ENCODE measurements around the gene PGA4.

GRCh38 chr11:61194169-61194671, 27.9 kb upstream of the PGA4 start:
- no peak for TF ChIP-seq CTCF (conservative IDR thresholded peaks at IDR 0.05; ENCODE audit: low read depth, low read length)
- TF ChIP-seq EZH2 (IDR thresholded peaks at IDR 0.05; ENCODE audit: borderline replicate concordance, low read depth, low read length, poor library complexity, severe bottlenecking): no peak

Data from A673 (cell line).